ENCODE data around the gene BTBD9. TPM values are rescaled to one million over a fixed set of nuclear protein-coding genes. Genes with fewer than 3 reads are reported as not detected.

BTBD9 gene
- total RNA-seq, 4 donors from 2014 or later: 17.3 to 50.3 (median 37.8) TPM

GRCh38 chr6:38154731-38155130, 485.0 kb downstream of the BTBD9 start:
- no peaks in the 10 kb centered on the region for H3K4me1 ChIP-seq
- no peak overlapping the region for H3K4me3 ChIP-seq
- TF ChIP-seq CTCF (IDR thresholded peaks at IDR 0.05): no peak
- TF ChIP-seq POLR2A (IDR thresholded peaks at IDR 0.05): no peak
- H3K27ac ChIP-seq: no peak overlapping the region
- no peaks in the 10 kb centered on the region for H3K9me3 ChIP-seq
- peaks cover 0 to 31% (median 0%) of the 10 kb centered on the region in 3 donors for H3K36me3 ChIP-seq
- DNase-seq: peak in 1 of 3 donors; percentile 36
- H3K27me3 ChIP-seq: no peaks in the 10 kb centered on the region

DNA sequence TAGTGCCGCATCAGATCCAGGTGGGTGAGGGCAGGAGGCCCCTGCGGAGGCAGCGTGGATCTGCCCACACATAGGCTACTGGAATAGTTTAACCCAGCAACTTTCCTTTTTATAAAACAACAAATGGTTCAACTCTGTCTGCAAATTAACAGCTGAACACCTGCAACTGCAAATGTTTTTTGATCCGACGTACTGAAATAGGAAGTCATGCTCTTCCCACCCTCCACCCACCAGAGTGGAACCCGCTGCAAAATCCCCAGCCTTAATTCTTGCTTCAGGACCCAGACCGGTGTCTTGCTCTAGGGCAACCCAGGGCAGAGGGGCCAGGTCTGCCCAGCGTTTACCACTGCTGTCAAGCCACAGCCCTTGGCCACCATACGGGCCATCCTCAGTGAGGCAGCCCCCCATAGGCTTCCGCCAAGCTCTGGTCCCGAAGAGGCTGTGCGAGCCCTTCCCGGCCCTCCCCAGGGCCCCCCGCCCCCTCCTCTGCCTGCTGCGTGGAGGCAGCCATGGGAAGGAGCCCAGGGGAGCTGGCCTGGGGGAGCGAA, 485.9 kb downstream of the BTBD9 start:
- H3K4me1 ChIP-seq: no peaks in the 10 kb centered on the region
- H3K4me3 ChIP-seq: no peak overlapping the region
- TF ChIP-seq POLR2A (IDR thresholded peaks at IDR 0.05) (no peak), CTCF (IDR thresholded peaks at IDR 0.05) (no peak)
- no peaks in the 10 kb centered on the region for H3K9me3 ChIP-seq
- peaks cover 0 to 31% (median 0%) of the 10 kb centered on the region in 3 donors for H3K36me3 ChIP-seq
- DNase-seq: peak in 1 of 3 donors; percentile 32
- H3K27me3 ChIP-seq: no peaks in the 10 kb centered on the region
- no peak overlapping the region for H3K27ac ChIP-seq

DNA sequence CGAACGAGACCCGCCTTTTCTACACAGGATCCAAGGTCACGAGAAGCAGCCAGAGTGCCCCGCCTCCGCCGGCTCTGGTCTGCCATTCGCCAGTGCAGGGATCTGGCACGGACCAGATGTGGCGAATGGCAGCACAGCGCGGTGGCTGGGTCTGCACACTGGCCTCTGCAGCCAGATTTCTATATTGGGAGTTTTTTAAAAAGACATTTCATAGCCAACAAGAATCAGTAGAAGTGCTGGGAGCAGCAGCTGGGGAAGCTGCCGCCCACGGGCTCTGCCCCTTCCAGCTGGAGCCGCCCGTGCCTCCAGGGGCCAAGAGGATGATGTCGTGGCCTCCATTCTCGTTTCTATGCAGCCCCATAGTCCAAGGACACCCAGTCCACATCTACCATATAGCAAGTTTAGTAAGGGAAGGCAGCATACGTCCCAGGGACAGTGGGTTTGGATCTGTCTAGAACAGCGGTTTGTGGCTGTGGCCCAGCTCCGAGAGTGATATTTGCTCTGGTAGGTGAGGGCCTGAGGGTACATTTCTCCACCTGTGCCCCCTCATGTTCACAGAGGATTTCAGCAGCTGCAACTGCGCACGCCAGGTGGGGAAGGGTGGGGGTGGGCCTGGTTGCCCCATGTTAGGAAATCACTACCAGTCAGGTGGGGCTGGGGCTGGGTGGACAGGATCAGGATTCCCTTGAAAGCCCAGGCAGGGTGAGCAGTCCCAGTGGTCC, 486.5 kb downstream of the BTBD9 start:
- DNase-seq: peak in 1 of 3 donors; percentile 45

GRCh38 chr6:38152620-38153019, 487.1 kb downstream of the BTBD9 start:
- Histone ChIP-seq H3K27me3 (no peaks in the 10 kb centered on the region), H3K4me1 (no peaks in the 10 kb centered on the region), H3K4me3 (no peak overlapping the region), H3K9me3 (no peaks in the 10 kb centered on the region), H3K36me3 (peaks cover 0 to 31% (median 0%) of the 10 kb centered on the region in 3 donors), H3K27ac (no peak overlapping the region)
- no peak for DNase-seq
- no peak for TF ChIP-seq POLR2A (IDR thresholded peaks at IDR 0.05)
- TF ChIP-seq CTCF (IDR thresholded peaks at IDR 0.05): no peak

More for the DNA sequence above, 486.5 kb downstream of the BTBD9 start:
- no peak overlapping the region for H3K27ac ChIP-seq
- H3K36me3 ChIP-seq: peaks cover 0 to 31% (median 0%) of the 10 kb centered on the region in 3 donors
- no peaks in the 10 kb centered on the region for H3K4me1 ChIP-seq
- H3K4me3 ChIP-seq: no peak overlapping the region
- H3K9me3 ChIP-seq: no peaks in the 10 kb centered on the region
- TF ChIP-seq POLR2A (IDR thresholded peaks at IDR 0.05) (no peak), CTCF (IDR thresholded peaks at IDR 0.05) (no peak)
- no peaks in the 10 kb centered on the region for H3K27me3 ChIP-seq

GRCh38 chr6:38151580-38152500, 487.9 kb downstream of the BTBD9 start:
- Histone ChIP-seq H3K9me3 (no peaks in the 10 kb centered on the region), H3K27ac (no peak overlapping the region), H3K27me3 (no peaks in the 10 kb centered on the region), H3K4me1 (no peaks in the 10 kb centered on the region), H3K36me3 (peaks cover 0 to 31% (median 0%) of the 10 kb centered on the region in 3 donors), H3K4me3 (no peak overlapping the region)
- DNase-seq: no peak
- TF ChIP-seq POLR2A (IDR thresholded peaks at IDR 0.05): no peak
- TF ChIP-seq CTCF (IDR thresholded peaks at IDR 0.05): no peak

Data from Peyer's patch (tissue), 4 donors.